NK-92 (cell line): ENCODE measurements around the gene HOXB3.

Experiments
- DNase-seq: peaks from one replicate; lab custom pipeline; 2025; ENCODE audit not compliant: unreplicated experiment; lab: John Stamatoyannopoulos, UW

The HOXB3 gene

GRCh38 chr17:48613862-48614694, 24.0 kb upstream of the HOXB3 start:
- no peak for DNase-seq

- DNase-seq, result no peak
Measured at GRCh38 chr17:48612854-48613691, 23.0 kb upstream of the HOXB3 start.

GRCh38 chr17:48612456-48612853, 22.4 kb upstream of the HOXB3 start:
- no peak for DNase-seq

GRCh38 chr17:48611681-48612455, 21.8 kb upstream of the HOXB3 start:
- no peak for DNase-seq

- no peak for DNase-seq
Measured at GRCh38 chr17:48611213-48611612, 21.2 kb upstream of the HOXB3 start.

- DNase-seq, result no peak
Measured at GRCh38 chr17:48610282-48611211, 20.5 kb upstream of the HOXB3 start, which contains the start of gene HOXB7. Gene HOXB7 (minus strand): TSS chr17:48611017. CDS start chr17:48610918, 99 bp downstream.

GRCh38 chr17:48609759-48610281, 19.8 kb upstream of the HOXB3 start:
- DNase-seq, result no peak

- no peak for DNase-seq
Measured at GRCh38 chr17:48609033-48609432, 19.0 kb upstream of the HOXB3 start.

- DNase-seq, result no peak
Measured at GRCh38 chr17:48608494-48608834, 18.4 kb upstream of the HOXB3 start.

GRCh38 chr17:48606892-48607614, 17.0 kb upstream of the HOXB3 start:
- no peak for DNase-seq

- DNase-seq, result no peak
Measured at GRCh38 chr17:48605991-48606891, 16.2 kb upstream of the HOXB3 start.

GRCh38 chr17:48605409-48605919, 15.4 kb upstream of the HOXB3 start:
- no peak for DNase-seq

GRCh38 chr17:48604770-48605329, 14.8 kb upstream of the HOXB3 start, which contains the start of gene HOXB6:
Gene HOXB6 (minus strand): TSS chr17:48604986. CDS start chr17:48598150, 6,836 bp downstream.
- DNase-seq, result no peak

GRCh38 chr17:48603959-48604769, 14.1 kb upstream of the HOXB3 start:
- no peak for DNase-seq

GRCh38 chr17:48601539-48602425, 11.7 kb upstream of the HOXB3 start:
- DNase-seq, result no peak

GRCh38 chr17:48601207-48601538, 11.1 kb upstream of the HOXB3 start:
- DNase-seq, result no peak
